Measurements from ENCODE around the gene ZNF467.

DNA sequence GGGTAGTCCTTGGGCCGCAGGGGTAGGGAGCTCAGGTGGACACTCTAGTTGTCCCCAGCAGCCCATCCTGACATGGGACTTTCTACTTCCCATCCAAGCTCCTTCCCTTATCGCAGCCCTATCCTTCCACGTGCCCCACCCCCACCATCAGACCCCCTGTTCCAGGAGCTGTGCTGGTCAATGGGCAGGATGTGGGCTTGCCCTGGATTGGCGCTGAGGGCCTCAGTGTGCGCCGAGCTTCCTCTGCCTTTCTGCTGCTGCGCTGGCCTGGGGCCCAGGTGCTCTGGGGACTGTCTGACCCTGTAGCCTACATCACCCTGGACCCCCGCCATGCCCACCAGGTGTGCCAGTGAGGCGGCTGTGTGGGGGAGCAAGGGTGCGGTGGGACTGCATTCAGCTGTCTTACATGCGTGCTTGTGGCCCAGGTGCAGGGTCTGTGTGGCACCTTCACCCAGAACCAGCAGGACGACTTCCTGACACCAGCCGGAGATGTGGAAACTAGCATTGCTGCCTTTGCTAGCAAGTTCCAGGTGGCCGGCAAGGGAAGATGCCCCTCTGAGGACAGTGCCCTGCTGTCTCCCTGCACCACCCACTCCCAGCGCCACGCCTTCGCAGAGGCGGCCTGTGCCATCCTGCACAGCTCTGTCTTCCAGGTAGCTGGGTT lies 9.4 kb upstream of the ZNF467 start:
- TF ChIP-seq, protein P1, sequence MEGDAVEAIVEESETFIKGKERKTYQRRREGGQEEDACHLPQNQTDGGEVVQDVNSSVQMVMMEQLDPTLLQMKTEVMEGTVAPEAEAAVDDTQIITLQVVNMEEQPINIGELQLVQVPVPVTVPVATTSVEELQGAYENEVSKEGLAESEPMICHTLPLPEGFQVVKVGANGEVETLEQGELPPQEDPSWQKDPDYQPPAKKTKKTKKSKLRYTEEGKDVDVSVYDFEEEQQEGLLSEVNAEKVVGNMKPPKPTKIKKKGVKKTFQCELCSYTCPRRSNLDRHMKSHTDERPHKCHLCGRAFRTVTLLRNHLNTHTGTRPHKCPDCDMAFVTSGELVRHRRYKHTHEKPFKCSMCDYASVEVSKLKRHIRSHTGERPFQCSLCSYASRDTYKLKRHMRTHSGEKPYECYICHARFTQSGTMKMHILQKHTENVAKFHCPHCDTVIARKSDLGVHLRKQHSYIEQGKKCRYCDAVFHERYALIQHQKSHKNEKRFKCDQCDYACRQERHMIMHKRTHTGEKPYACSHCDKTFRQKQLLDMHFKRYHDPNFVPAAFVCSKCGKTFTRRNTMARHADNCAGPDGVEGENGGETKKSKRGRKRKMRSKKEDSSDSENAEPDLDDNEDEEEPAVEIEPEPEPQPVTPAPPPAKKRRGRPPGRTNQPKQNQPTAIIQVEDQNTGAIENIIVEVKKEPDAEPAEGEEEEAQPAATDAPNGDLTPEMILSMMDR (IDR thresholded peaks at IDR 0.05), result no peak
- TF ChIP-seq POLR2A (IDR thresholded peaks at IDR 0.05), result no peak
